Neural progenitor cell (in vitro differentiated cells): ENCODE data around the gene ATG16L2. TPM values are rescaled to one million over a fixed set of nuclear protein-coding genes. Genes with fewer than 3 reads are reported as not detected.

ENCODE experiments used
- DNase-seq: peaks from one replicate; pipeline ENCODE4 v3.0.0-alpha.2; 2016; ENCODE audit warnings: low spot score
- H2AFZ ChIP-seq: fragments of 200-600 bp; sonication (generic); replicated peaks from 2 replicates; pipeline ENCODE4 v1.6.1; 2016; ENCODE audit warnings: antibody characterized with exemption
- H3F3A ChIP-seq: fragments of 200-600 bp; sonication (generic); 2 replicates; pipeline ENCODE4 v1.6.1; 2016; ENCODE audit warnings: antibody characterized with exemption, low read depth
- H3K27ac ChIP-seq: fragments of 200-600 bp; sonication (generic); 2 replicates; pipeline ENCODE4 v1.5.1; 2016; ENCODE audit warnings: mild to moderate bottlenecking
- H3K27me3 ChIP-seq: fragments of 200-600 bp; sonication (generic); 2 replicates; pipeline ENCODE4 v1.6.1; 2016; ENCODE audit warnings: mild to moderate bottlenecking, moderate library complexity
- H3K36me3 ChIP-seq: fragments of 200-600 bp; sonication (generic); 2 replicates; pipeline ENCODE4 v1.5.1; 2016
- H3K4me1 ChIP-seq: fragments of 200-600 bp; sonication (generic); 2 replicates; pipeline ENCODE4 v1.6.1; 2016; ENCODE audit warnings: mixed run types
- H3K4me2 ChIP-seq: fragments of 200-600 bp; sonication (generic); 2 replicates; pipeline ENCODE4 v1.6.1; 2016
- H3K4me3 ChIP-seq: fragments of 200-600 bp; sonication (generic); 2 replicates; pipeline ENCODE4 v1.5.1; 2016
- H3K79me2 ChIP-seq: fragments of 200-600 bp; sonication (generic); 2 replicates; pipeline ENCODE4 v1.6.1; 2016; ENCODE audit warnings: low read depth
- H3K9ac ChIP-seq: fragments of 200-600 bp; sonication (generic); 2 replicates; pipeline ENCODE4 v1.6.1; 2016
- H3K9me3 ChIP-seq: fragments of 200-600 bp; sonication (generic); 2 replicates; pipeline ENCODE4 v1.5.1; 2016; ENCODE audit warnings: low read depth
- H4K20me1 ChIP-seq: fragments of 200-600 bp; sonication (generic); 2 replicates; pipeline ENCODE4 v1.6.1; 2016; ENCODE audit warnings: low read depth
- H3K27ac Mint-ChIP-seq: 3 replicates; pipeline ENCODE4 v1.8.0; 2021; ENCODE audit warnings: mixed read lengths
- H3K27me3 Mint-ChIP-seq: 2 replicates; pipeline ENCODE4 v1.8.0; 2022; ENCODE audit warnings: low read depth, mild to moderate bottlenecking, inconsistent platforms, moderate library complexity, mixed read lengths; ENCODE audit not compliant: insufficient read depth
- H3K36me3 Mint-ChIP-seq: 3 replicates; pipeline ENCODE4 v1.8.0; 2021; ENCODE audit warnings: mixed read lengths
- H3K4me1 Mint-ChIP-seq: 3 replicates; pipeline ENCODE4 v1.8.0; 2021; ENCODE audit warnings: mixed read lengths
- H3K4me3 Mint-ChIP-seq: 3 replicates; pipeline ENCODE4 v1.8.0; 2021; ENCODE audit warnings: mild to moderate bottlenecking, moderate library complexity, mixed read lengths
- H3K9me3 Mint-ChIP-seq: 3 replicates; pipeline ENCODE4 v1.8.0; 2020; ENCODE audit warnings: mixed read lengths
- CTCF ChIP-seq: fragments of 200-600 bp; sonication (generic); IDR thresholded peaks from 2 replicates; pipeline ENCODE4 v1.5.1; 2017; ENCODE audit warnings: antibody characterized with exemption, mild to moderate bottlenecking
- EZH2 ChIP-seq: fragments of 200-600 bp; sonication (generic); IDR thresholded peaks from 2 replicates; pipeline ENCODE4 v1.6.1; 2017; ENCODE audit warnings: antibody characterized with exemption, mild to moderate bottlenecking, moderate library complexity
- EZH2phosphoT487 ChIP-seq: fragments of 200-600 bp; sonication (generic); IDR thresholded peaks from 2 replicates; pipeline ENCODE4 v1.6.1; 2017; ENCODE audit warnings: antibody characterized with exemption
- total RNA-seq: library from RNA; depleted of rRNA; stranded (reverse); fragments of >200 nt; gene quantifications from 2 replicates; pipeline ENCODE4 v1.2.3, GENCODE V29; 2015; ENCODE audit warnings: low replicate concordance

ATG16L2 gene
- total RNA-seq, 1 donor from 2014 or later = 20.5 TPM

GRCh38 chr11:72771507-72771906 lies 42.7 kb upstream of the ATG16L2 start:
- Histone ChIP-seq H3K27me3 (no peaks in the 10 kb centered on the region), H3K4me2 (no peak overlapping the region), H3K36me3 (no peaks in the 10 kb centered on the region), H4K20me1 (peaks cover 12% of the 10 kb centered on the region), H3K9me3 (no peaks in the 10 kb centered on the region), H3K4me1 (peaks cover 16% of the 10 kb centered on the region), H3F3A (no peaks in the 10 kb centered on the region), H2AFZ (no peak overlapping the region), H3K9ac (no peak overlapping the region), H3K79me2 (no peaks in the 10 kb centered on the region), H3K27ac (no peak overlapping the region), H3K4me3 (no peak overlapping the region)
- no peak for TF ChIP-seq CTCF
- no peak for TF ChIP-seq EZH2phosphoT487
- no peak for TF ChIP-seq EZH2
- H3K36me3 Mint-ChIP-seq = no peaks in the 10 kb centered on the region
- no peak overlapping the region for H3K4me3 Mint-ChIP-seq
- H3K27me3 Mint-ChIP-seq = peaks cover 2% of the 10 kb centered on the region
- no peaks in the 10 kb centered on the region for H3K9me3 Mint-ChIP-seq
- H3K4me1 Mint-ChIP-seq = peaks cover 60% of the 10 kb centered on the region
- no peak for DNase-seq
- peak overlapping the region; percentile 60 for H3K27ac Mint-ChIP-seq

GRCh38 chr11:72772059-72772458 lies 42.2 kb upstream of the ATG16L2 start:
- no peak overlapping the region for H3K4me3 ChIP-seq
- H4K20me1 ChIP-seq = peaks cover 8% of the 10 kb centered on the region
- Mint-ChIP-seq H3K9me3 (no peaks in the 10 kb centered on the region), H3K4me1 (peaks cover 57% of the 10 kb centered on the region), H3K27me3 (peaks cover 3% of the 10 kb centered on the region), H3K36me3 (no peaks in the 10 kb centered on the region), H3K27ac (no peak overlapping the region), H3K4me3 (no peak overlapping the region)
- H3K36me3 ChIP-seq = no peaks in the 10 kb centered on the region
- H3K9me3 ChIP-seq = no peaks in the 10 kb centered on the region
- no peak for TF ChIP-seq EZH2
- TF ChIP-seq CTCF = no peak
- no peak for TF ChIP-seq EZH2phosphoT487
- no peak for DNase-seq
- H3K4me1 ChIP-seq = peaks cover 16% of the 10 kb centered on the region
- no peak overlapping the region for H3K9ac ChIP-seq
- H3K27ac ChIP-seq = no peak overlapping the region
- H2AFZ ChIP-seq = no peak overlapping the region
- H3F3A ChIP-seq = no peaks in the 10 kb centered on the region
- H3K27me3 ChIP-seq = no peaks in the 10 kb centered on the region
- no peaks in the 10 kb centered on the region for H3K79me2 ChIP-seq
- no peak overlapping the region for H3K4me2 ChIP-seq

GRCh38 chr11:72773291-72773690 lies 40.9 kb upstream of the ATG16L2 start:
- peaks cover 3% of the 10 kb centered on the region for H3K27me3 Mint-ChIP-seq
- Histone ChIP-seq H3K9ac (no peak overlapping the region), H3K4me3 (no peak overlapping the region), H3K27ac (no peak overlapping the region), H3F3A (no peaks in the 10 kb centered on the region), H3K27me3 (no peaks in the 10 kb centered on the region), H3K4me2 (no peak overlapping the region), H3K79me2 (no peaks in the 10 kb centered on the region), H3K4me1 (peaks cover 7% of the 10 kb centered on the region), H4K20me1 (no peaks in the 10 kb centered on the region), H3K36me3 (no peaks in the 10 kb centered on the region), H2AFZ (no peak overlapping the region), H3K9me3 (no peaks in the 10 kb centered on the region)
- H3K4me1 Mint-ChIP-seq = peaks cover 49% of the 10 kb centered on the region
- DNase-seq = no peak
- H3K9me3 Mint-ChIP-seq = no peaks in the 10 kb centered on the region
- H3K27ac Mint-ChIP-seq = no peak overlapping the region
- no peaks in the 10 kb centered on the region for H3K36me3 Mint-ChIP-seq
- no peak overlapping the region for H3K4me3 Mint-ChIP-seq
- TF ChIP-seq EZH2phosphoT487 (no peak), EZH2 (no peak), CTCF (no peak)

DNA sequence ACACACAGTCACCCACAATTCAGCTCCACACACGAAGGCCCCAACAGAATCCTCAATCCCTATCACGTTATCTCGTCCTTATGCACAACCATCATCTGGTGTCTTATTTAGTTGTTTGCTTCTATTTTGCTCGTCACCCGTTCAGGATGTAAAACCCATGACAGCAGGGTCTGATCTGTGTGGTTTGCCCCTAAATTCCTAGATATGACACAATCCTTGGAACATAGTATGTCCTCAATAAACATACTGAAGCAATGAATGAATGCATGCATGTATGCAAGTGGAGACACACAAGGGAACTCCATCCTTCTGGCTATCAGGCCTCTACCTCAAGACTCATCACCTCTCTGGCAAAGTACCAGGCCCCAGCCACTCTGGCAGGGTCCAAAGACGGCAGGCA lies 40.5 kb upstream of the ATG16L2 start:
- Histone ChIP-seq H3K36me3 (no peaks in the 10 kb centered on the region), H3K79me2 (no peaks in the 10 kb centered on the region), H4K20me1 (no peaks in the 10 kb centered on the region), H3K4me1 (peaks cover 3% of the 10 kb centered on the region), H3K27me3 (no peaks in the 10 kb centered on the region), H3K9me3 (no peaks in the 10 kb centered on the region), H3K4me3 (no peak overlapping the region), H2AFZ (no peak overlapping the region), H3F3A (no peaks in the 10 kb centered on the region), H3K27ac (no peak overlapping the region), H3K4me2 (no peak overlapping the region), H3K9ac (no peak overlapping the region)
- Mint-ChIP-seq H3K4me3 (peak overlapping the region; percentile 5), H3K4me1 (peaks cover 45% of the 10 kb centered on the region), H3K9me3 (no peaks in the 10 kb centered on the region), H3K27me3 (peaks cover 3% of the 10 kb centered on the region), H3K27ac (no peak overlapping the region), H3K36me3 (no peaks in the 10 kb centered on the region)
- no peak for DNase-seq
- TF ChIP-seq EZH2 = no peak
- no peak for TF ChIP-seq CTCF
- TF ChIP-seq EZH2phosphoT487 = no peak
